Motor neuron (in vitro differentiated cells): ENCODE measurements around the gene WDR5. TPM values are rescaled to one million over a fixed set of nuclear protein-coding genes. Genes with fewer than 3 reads are reported as not detected.
A peak's percentile ranks its signal among the peaks of the same experiment; 100 is the strongest.

Experiments
- ATAC-seq, 8 experiments: fragments of 200-7000 bp; cut with Tn5 transposase; replicated peaks in 6 of 8; 2 replicates each; pipeline ENCODE4 v1.8.0; 2021; ENCODE audit warnings: mild to moderate bottlenecking in 8 of 8, moderate library complexity in 8 of 8
- H3K27ac ChIP-seq, 2 donors: fragments of 250-450 bp; sonication (Bioruptor Pico); 2 replicates each; pipeline ENCODE4 v1.9.0; 2021; ENCODE audit warnings: antibody characterized with exemption in 2 of 2, mild to moderate bottlenecking in 2 of 2, moderate library complexity in 1 of 2
- H3K4me1 ChIP-seq, 2 donors: fragments of 250-450 bp; sonication (Bioruptor Pico); replicated peaks in 1 of 2; 2 replicates each; pipeline ENCODE4 v1.6.1; 2021; ENCODE audit warnings: antibody characterized with exemption in 2 of 2, mild to moderate bottlenecking in 2 of 2, moderate library complexity in 1 of 2
- H3K4me3 ChIP-seq, 5 donors: fragments of 250-450 bp; sonication (Bioruptor Pico); 2 replicates each; pipeline ENCODE4 v1.9.0; 2021; ENCODE audit warnings: antibody characterized with exemption in 5 of 5, mild to moderate bottlenecking in 5 of 5, moderate library complexity in 4 of 5
- WGBS, 10 experiments: fragments of 450-650 bp; shearing (Covaris generic); methylation state at CpG; one replicate each; pipeline ENCODE4 v1.0.0; 2022; 5-methylcytosine and 5-hydroxymethylcytosine counted together
- in situ Hi-C, 9 experiments: fragments of 400-800 bp; cut with MboI; loops; one replicate each; pipeline ENCODE4 v1.15.0; 2021; ENCODE audit warnings: low sequenced_read_pairs in 9 of 9, low pct_unique_long_range_greater_than_20kb in 2 of 9; ENCODE audit not compliant: unreplicated experiment in 9 of 9
- total RNA-seq, 8 experiments: library from RNA; unstranded; fragments of 300-600 nt; gene quantifications; 2 replicates each; pipeline versions ENCODE4 v1.2.3 to v1.2.4, GENCODE V29; 2022

Gene WDR5
- total RNA-seq, 8 experiments from 2014 or later = 14.8 to 33.2 (median 21.9) TPM

DNA sequence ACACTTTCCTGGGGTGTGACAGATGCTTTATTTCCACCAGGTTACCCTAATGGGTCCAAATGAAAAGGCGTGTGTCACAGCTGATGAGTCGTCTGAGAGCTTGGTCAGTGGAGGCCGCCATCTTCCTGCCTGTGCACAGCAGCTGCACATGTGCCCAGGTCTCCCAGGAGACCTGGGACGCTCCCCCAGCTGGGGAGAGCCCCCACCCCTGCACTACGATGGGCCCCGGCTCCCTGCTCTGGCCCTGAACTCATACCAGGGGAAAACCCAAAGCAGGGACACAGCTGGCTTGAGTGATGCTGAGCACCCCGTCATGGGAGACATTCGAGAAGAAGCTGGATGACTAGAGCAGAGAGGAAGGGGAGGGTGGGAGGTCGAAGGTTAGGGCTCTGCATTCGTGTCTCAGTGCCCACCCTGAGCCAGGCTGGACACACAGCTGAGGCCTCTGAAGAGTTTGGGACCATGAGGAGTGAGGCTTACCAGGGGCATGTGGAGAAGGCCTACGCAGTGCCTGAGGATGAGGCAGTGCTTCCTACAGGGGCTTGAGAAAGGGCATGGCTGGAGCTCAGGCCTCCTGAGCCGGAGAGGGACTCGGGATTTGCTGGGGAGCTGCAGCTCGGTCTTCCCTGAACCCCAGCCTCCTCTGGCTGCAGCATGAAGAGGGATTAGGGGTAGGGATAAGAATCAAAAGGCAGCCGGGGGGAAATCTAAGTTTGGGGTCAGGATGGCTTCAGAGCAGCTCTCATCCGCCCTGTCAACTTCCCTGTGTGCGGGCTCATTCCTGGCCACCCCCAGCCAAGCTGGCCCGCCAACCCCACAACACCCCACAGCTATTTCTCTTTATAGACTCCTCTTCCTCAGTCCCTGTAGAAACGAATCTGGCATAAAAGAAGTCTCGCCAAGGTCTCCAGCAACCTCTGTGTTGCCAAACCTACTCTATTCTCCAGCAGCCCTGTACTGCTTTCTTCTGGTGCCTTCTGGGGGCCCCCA is 70.7 kb downstream of the WDR5 start:
- 60 to 89% (median 71%) methylated on average over 1 to 3 of the region's 20 CpGs; no CpG with 5 or more reads in 6 of the 10 experiments for whole genome bisulfite sequencing, 10 experiments
- peaks cover 19 to 22% of the 10 kb centered on the region in 2 donors for H3K4me1 ChIP-seq
- peak overlapping the region; percentile 83 to 94 for H3K27ac ChIP-seq
- H3K4me3 ChIP-seq = no peak overlapping the region
- peak; percentile 14 to 91 (median 87) for ATAC-seq
- in situ Hi-C loops = no loop called here

DNA sequence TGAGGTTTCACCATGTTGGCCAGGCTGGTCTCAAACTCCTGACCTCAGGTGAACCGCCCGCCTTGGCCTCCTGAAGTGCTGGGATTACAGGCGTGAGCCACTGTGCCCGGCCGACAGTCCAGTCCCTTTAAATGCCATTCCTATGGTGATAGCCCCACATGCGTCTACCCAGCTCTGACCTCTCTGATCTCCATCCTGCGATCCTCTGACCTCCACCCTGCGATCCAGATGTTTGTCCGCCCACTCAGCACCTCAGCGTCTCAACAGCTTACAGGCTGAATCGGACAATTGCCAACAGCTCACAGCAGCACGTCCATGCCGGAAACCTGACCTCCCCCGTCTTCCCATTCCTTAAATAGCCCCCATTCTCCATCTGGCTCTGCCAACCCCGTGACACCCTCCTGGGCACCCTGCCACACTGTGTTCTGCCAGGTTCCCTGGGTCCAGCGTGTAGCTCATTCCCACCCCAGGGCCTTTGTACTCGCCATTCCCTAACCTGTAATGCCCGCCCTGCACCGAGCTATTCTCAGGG is 72.5 kb downstream of the WDR5 start:
- H3K4me1 ChIP-seq = peaks cover 22 to 23% of the 10 kb centered on the region in 2 donors

DNA sequence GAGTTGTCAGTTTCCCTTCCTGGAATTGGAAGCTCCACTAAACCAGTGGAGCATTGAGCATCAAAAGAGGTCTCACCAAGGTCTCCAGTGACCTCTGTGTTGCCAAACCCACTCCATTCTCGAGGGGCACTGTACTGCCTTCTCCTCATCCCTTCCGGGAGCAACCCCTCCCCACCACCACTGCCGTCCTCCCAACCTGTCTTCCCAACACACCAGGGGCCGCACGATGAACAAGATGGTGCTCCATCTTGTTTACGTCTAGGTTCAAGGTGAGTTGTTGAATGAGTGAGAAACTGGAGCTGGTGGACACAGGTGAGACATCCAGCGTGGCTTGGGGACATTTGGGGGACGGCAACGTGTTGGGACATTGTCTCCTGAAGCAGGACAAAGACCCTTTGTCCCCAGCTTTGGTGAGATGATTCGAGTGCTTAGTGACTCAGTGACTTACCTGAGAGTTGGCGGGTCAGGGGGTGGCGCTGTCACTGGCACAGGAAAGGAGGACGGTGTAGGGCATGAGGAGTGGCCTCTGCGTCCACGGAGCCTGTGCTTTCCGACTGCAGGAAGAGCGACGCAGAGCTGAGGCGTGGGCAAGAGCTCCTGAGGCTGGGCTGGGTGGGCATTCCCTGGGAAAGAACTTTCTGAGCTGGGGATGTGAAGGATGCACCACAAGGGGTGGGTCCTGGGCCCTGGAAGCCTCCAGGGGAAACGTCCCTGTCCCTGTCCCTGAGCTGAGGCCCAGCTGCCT is 73.3 kb downstream of the WDR5 start:
- WGBS, 10 experiments = 60 to 100% (median 80%) methylated on average over 1 to 10 of the region's 20 CpGs; no CpG with 5 or more reads in 2 of the 10 experiments
- in situ Hi-C loops = no loop called here

More for the DNA sequence above, 72.5 kb downstream of the WDR5 start:
- in situ Hi-C loops = no loop called here
- H3K4me3 ChIP-seq = no peak overlapping the region
- no peak overlapping the region for H3K27ac ChIP-seq
- 20 to 100% (median 74%) methylated on average over 1 to 12 of the region's 19 CpGs; no CpG with 5 or more reads in 2 of the 10 experiments for WGBS, 10 experiments
- no peak for ATAC-seq

More for the DNA sequence above, 73.3 kb downstream of the WDR5 start:
- Histone ChIP-seq H3K27ac (no peak overlapping the region), H3K4me1 (peaks cover 30% of the 10 kb centered on the region in 2 donors), H3K4me3 (no peak overlapping the region)
- no peak for ATAC-seq

Other genes starting within 250 kb of the WDR5 start
- 10 to 100 TPM in 5 of 8 experiments, 1 to 10 TPM in 3; 5.9 to 33.0 (median 14.9) TPM for gene VAV2, start 143.8 kb upstream of the WDR5 start, total RNA-seq
- 10 to 100 TPM; 11.9 to 37.5 (median 15.4) TPM for gene BRD3OS, start 110.6 kb upstream of the WDR5 start, total RNA-seq
- 10 to 100 TPM in 7 of 8 experiments, 1 to 10 TPM in 1; 6.4 to 36.3 (median 22.5) TPM for gene BRD3, start 68.1 kb upstream of the WDR5 start, total RNA-seq
- gene RNU6ATAC, start 28.5 kb downstream of the WDR5 start, total RNA-seq = 1,000 to 10,000 TPM in 7 of 8 experiments, under 1 TPM in 1; under 0.01 to 2,722 (median 1,850) TPM
- 10 to 100 TPM; 10.2 to 20.7 (median 13.3) TPM for gene RXRA, start 190.4 kb downstream of the WDR5 start, total RNA-seq